Right atrium auricular region (tissue), 2 donors: ENCODE results near the gene PCSK2. TPM values are rescaled to one million over a fixed set of nuclear protein-coding genes. Genes with fewer than 3 reads are reported as not detected.

ENCODE experiments used
- DNase-seq: peaks from one replicate; pipeline ENCODE4 v3.0.0-alpha.2; 2019; ENCODE audit warnings: low spot score
- H3K27ac ChIP-seq, 2 donors: fragments of 200-600 bp; sonication (generic); 1 replicate in 1 of 2; 2 replicates in 1 of 2; pipeline ENCODE4 v1.5.1; 2016 to 2019
- H3K27me3 ChIP-seq, 2 donors: fragments of 200-600 bp; sonication (generic); one replicate each; pipeline versions ENCODE4 v1.5.1 to v1.6.0; 2017 to 2019
- H3K36me3 ChIP-seq: fragments of 200-600 bp; sonication (generic); one replicate; pipeline ENCODE4 v1.5.1; 2016
- H3K4me1 ChIP-seq, 2 donors: fragments of 200-600 bp; sonication (generic); one replicate each; pipeline versions ENCODE4 v1.5.1 to v1.6.0; 2017 to 2019
- H3K4me3 ChIP-seq, 2 donors: fragments of 200-600 bp; sonication (generic); 1 replicate in 1 of 2; 2 replicates in 1 of 2; pipeline ENCODE4 v1.5.1; 2017 to 2019; ENCODE audit warnings: mild to moderate bottlenecking in 1 of 2, moderate library complexity in 1 of 2
- H3K9me3 ChIP-seq, 2 donors: fragments of 200-600 bp; sonication (generic); one replicate each; pipeline ENCODE4 v1.5.1; 2019
- CTCF ChIP-seq, 2 donors: fragments of 200-600 bp; sonication (generic); IDR thresholded peaks; one replicate each; pipeline ENCODE4 v1.5.1; 2019; ENCODE audit warnings: antibody characterized with exemption in 2 of 2
- total RNA-seq, 2 donors: library from RNA; depleted of rRNA; stranded (reverse); fragments of >200 nt; gene quantifications; one replicate each; pipeline ENCODE4 v1.1.0, GENCODE V29; 2016

The PCSK2 gene
- total RNA-seq, 2 donors from 2014 or later = 1.6 to 2.6 TPM

- Histone ChIP-seq H3K36me3 (no peaks in the 10 kb centered on the region), H3K27me3 (no peaks in the 10 kb centered on the region), H3K27ac (no peak overlapping the region), H3K4me1 (no peaks in the 10 kb centered on the region), H3K4me3 (no peak overlapping the region), H3K9me3 (peaks cover 0 to 4% of the 10 kb centered on the region in 2 donors)
- no peak for TF ChIP-seq CTCF (IDR thresholded peaks at IDR 0.05)
- DNase-seq = no peak
These were observed 233.3 kb downstream of the PCSK2 start for GRCh38 chr20:17460119-17460518.

GRCh38 chr20:17461941-17462340 is 235.1 kb downstream of the PCSK2 start:
- TF ChIP-seq CTCF (IDR thresholded peaks at IDR 0.05) = no peak
- H3K9me3 ChIP-seq = peaks cover 0 to 4% of the 10 kb centered on the region in 2 donors
- no peaks in the 10 kb centered on the region for H3K4me1 ChIP-seq
- no peaks in the 10 kb centered on the region for H3K36me3 ChIP-seq
- H3K4me3 ChIP-seq = no peak overlapping the region
- H3K27ac ChIP-seq = no peak overlapping the region
- no peaks in the 10 kb centered on the region for H3K27me3 ChIP-seq
- DNase-seq = no peak

GRCh38 chr20:17463711-17464110 is 236.9 kb downstream of the PCSK2 start:
- Histone ChIP-seq H3K27me3 (no peaks in the 10 kb centered on the region), H3K27ac (no peak overlapping the region), H3K9me3 (peaks cover 0 to 4% of the 10 kb centered on the region in 2 donors), H3K36me3 (no peaks in the 10 kb centered on the region), H3K4me1 (no peaks in the 10 kb centered on the region), H3K4me3 (no peak overlapping the region)
- no peak for DNase-seq
- no peak for TF ChIP-seq CTCF (IDR thresholded peaks at IDR 0.05)

GRCh38 chr20:17465236-17465635 is 238.4 kb downstream of the PCSK2 start:
- peak; percentile 34 for DNase-seq
- H3K27me3 ChIP-seq = no peaks in the 10 kb centered on the region
- H3K4me3 ChIP-seq = no peak overlapping the region
- no peak overlapping the region for H3K27ac ChIP-seq
- H3K9me3 ChIP-seq = peaks cover 0 to 4% of the 10 kb centered on the region in 2 donors
- no peaks in the 10 kb centered on the region for H3K4me1 ChIP-seq
- no peak for TF ChIP-seq CTCF (IDR thresholded peaks at IDR 0.05)
- no peaks in the 10 kb centered on the region for H3K36me3 ChIP-seq

- H3K27ac ChIP-seq = no peak overlapping the region
- peaks cover 0 to 4% of the 10 kb centered on the region in 2 donors for H3K9me3 ChIP-seq
- no peak for DNase-seq
- H3K4me1 ChIP-seq = no peaks in the 10 kb centered on the region
- H3K27me3 ChIP-seq = no peaks in the 10 kb centered on the region
- no peak overlapping the region for H3K4me3 ChIP-seq
- H3K36me3 ChIP-seq = no peaks in the 10 kb centered on the region
- TF ChIP-seq CTCF (IDR thresholded peaks at IDR 0.05) = no peak
These were observed 239.8 kb downstream of the PCSK2 start for GRCh38 chr20:17466641-17467040.

- H3K4me3 ChIP-seq = no peak overlapping the region
- H3K36me3 ChIP-seq = no peaks in the 10 kb centered on the region
- no peaks in the 10 kb centered on the region for H3K4me1 ChIP-seq
- TF ChIP-seq CTCF (IDR thresholded peaks at IDR 0.05) = no peak
- H3K27me3 ChIP-seq = no peaks in the 10 kb centered on the region
- peak; percentile 21 for DNase-seq
- peaks cover 0 to 4% of the 10 kb centered on the region in 2 donors for H3K9me3 ChIP-seq
- no peak overlapping the region for H3K27ac ChIP-seq
These were observed 240.3 kb downstream of the PCSK2 start for GRCh38 chr20:17467120-17467655.
